DMS153 (cell line): ENCODE data around the gene TTC13.

Experiments used
- DNase-seq: peaks from one replicate; lab custom pipeline; 2025; lab: John Stamatoyannopoulos, UW

The TTC13 gene

DNA sequence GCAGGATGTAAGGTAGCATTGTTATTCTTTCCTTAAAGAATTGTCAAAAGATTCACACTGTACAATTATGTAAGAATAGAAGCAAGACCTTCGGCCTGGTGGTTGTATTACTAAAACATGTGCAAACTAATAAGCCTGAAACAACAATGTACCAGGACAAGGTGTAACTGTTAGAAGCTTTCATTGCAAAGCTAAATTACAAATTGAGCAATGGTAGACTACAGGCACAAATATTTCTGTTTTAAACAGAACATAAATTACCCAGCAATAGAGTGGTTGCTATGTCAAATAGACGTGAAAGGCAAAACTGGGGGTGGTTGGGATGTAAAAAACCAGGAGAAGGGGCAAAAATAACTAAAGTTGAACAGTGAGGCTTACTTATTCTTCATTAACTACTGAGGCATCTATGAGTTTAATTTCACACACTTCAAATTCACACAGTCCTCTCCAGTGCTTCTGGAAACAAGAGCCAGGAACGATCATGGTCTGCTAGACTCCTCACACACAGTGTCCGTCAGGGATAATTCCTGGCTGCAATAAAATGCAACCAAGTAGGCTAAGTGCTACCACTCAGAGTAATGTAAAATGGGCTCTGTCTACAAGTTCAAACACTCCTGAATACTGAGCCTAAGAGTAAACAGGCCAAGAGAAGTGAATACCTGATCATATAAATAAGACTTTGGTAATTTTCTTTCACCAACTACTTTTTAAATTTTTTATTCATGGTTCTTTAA lies 71.0 kb downstream of the TTC13 start:
- DNase-seq: no peak

DNA sequence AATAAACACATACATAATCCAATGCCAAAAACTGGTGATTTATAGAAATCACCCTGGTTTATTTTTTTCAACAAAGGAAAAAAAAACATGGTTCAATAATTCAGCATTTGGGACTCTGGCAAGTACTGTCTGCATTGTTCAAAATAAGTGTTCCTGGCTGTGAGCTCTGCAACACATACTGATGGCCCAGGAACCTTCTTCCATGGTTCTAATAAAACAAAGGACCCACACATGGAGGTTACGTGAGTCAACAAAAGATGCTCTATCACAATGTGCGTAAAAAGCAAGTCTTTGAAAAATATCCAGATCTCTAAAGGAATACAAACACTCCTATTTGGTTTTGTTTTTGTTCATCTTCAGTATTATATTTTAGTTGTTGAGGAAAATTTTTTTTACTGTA lies 72.4 kb downstream of the TTC13 start:
- DNase-seq: no peak

GRCh38 chr1:230905733-230906132 lies 72.9 kb downstream of the TTC13 start:
- DNase-seq: no peak

- DNase-seq: no peak
These were observed 76.2 kb downstream of the TTC13 start for GRCh38 chr1:230902349-230902923.

GRCh38 chr1:230901671-230902070 lies 77.0 kb downstream of the TTC13 start:
- no peak for DNase-seq

- no peak for DNase-seq
These were observed 77.7 kb downstream of the TTC13 start for GRCh38 chr1:230900984-230901383.

DNA sequence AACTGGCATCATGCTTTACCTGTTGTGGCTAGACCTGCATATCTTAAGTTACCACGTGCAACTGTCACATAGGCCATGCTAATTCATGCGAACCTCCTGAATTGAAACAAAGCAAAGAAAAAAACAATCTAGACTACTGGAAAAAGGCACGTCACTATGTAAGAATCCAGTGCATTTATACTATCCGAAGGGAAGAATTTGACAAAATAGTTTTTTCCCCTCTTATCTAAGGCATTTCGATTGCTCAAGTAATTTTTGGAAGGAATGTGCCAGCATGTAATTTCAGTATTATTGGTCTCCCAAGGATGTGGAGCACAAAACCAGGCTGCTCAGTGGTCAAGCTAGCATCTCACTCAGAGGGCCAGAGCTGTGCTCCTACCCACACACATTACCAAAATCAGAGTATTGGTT lies 78.8 kb downstream of the TTC13 start:
- no peak for DNase-seq

DNA sequence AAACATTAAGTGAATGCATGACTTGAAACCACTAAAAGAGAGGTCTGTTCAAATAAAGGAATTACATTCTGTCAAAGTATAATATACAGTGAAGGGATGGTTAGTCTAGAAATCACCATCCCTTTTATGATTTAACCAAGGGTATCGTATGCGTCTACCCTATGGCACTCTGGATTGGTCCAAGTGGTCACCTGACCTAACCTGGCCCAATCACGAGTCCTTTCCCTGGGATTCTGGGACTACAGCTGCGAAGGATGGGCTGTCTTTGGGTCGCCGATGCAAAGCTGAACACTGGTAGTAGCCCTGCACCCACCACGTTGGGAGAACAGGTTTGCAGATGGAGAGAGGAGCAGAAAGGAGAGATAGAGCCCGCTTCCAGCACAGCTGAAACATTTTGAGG lies 79.9 kb downstream of the TTC13 start:
- DNase-seq: no peak

DNA sequence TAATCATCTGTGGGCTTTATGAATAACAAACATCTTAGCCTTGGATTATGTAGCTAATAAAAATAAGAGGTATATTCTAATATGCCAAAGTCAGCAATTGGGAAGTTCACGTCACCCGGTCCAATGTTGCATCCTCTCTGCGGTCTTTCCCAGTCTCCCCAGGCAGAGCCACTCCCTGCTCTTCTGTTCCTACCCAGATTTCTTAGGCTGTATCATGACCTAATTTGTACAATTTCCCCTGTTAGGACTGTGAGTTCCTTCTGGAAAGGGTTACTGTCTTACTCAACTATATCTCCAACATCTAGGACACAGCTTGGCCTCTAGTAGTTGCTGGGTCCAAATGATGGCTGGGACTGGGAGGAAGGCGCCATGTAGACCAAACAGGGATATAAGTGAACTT lies 80.5 kb downstream of the TTC13 start:
- DNase-seq: no peak

DNA sequence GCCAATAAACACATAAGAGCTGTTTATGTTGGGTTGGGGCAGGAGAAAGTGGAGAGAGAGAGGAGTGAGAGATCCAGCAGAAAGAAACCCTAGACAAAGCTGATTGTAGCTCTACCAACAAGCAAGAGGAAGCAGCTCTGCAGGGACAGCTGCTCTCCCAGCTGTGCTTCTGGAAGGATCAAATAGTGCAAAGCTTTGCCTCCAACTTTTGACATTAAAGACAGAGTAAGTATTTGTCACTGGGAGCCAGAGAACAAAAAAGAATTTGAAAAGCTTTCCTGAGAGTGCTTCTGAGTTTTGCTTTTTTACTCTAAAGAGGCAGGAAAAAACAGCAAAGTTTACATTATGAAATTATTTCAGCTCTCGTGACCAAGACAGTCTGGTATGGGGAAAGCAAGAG lies 81.9 kb downstream of the TTC13 start:
- no peak for DNase-seq

DNA sequence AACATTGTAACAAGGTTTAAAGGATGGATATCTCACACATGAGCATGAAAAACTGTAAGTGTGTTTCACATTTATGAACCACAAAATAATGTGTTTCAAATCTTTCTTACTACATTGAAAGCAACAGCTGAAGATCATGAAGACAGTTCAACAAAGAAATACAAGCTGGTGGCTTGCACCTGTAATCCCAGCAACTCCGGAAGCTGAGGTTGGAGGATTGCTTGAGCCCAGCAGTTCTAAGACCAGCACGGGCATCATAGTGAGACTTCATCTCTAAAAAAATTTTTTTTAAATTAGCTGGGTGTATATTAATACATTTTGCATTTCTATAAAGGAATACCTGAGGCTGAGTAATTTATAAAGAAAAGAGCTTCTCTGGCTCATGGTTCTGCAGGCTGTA lies 83.2 kb downstream of the TTC13 start:
- no peak for DNase-seq

GRCh38 chr1:230894664-230895063 lies 84.0 kb downstream of the TTC13 start:
- no peak for DNase-seq

DNA sequence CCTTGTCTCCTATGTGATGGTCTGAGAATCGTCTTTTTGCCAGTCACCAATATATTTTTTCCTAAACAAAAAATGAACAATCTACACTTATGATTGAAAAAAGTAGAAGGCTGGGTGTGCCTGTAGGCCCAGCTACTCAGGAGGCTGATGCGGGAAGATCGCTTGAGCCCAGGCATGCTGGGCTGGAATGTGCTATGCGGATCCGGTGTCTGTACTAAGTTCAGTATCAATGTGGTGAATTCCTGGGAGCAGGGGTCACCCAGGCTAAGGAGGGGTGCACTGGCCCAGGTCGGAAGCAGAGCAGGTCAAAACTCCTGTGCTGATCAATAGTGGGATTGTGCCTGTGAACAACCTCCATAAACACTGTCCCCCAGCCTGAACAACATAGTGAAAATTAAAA lies 84.6 kb downstream of the TTC13 start:
- no peak for DNase-seq

- DNase-seq: no peak
These were observed 86.6 kb downstream of the TTC13 start for GRCh38 chr1:230892018-230892491.

DNA sequence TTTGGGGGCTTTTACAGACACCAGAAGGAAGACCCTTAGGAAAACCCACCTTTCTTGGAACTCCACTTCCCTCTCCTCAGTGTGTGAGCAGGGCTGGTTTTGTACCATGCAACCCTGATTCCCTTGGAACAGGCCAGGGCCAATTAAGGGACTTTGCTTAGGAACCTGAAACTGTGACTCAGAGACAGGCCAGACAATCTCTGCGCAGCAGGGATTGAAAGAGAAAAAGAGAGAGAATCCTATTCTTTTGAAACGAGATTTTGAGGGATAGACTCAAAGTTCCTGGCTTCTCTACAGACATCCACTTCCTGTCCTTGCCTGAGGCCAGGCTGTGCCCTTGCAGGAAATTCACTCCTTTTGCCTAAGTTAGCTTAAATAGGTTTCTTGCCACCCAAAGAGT lies 87.2 kb downstream of the TTC13 start:
- DNase-seq: no peak

DNA sequence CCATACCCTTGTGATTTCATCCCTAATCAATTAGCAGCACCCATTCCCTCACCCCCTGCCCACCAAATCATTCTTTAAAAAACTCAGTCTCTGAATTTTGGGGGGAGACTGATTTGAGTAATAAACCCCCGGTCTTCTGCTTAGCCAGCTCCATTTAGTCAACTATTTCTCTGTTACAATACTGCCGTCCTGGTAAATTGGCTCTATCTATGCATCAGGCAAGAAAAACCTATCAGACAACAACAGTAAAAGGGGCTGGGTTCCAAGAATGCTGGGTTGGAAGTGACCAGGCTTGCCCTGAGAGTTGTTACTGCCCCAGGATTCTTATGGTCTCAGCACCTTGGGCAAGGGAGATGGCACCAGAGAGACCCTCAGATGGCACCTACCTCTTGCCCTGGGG lies 94.0 kb downstream of the TTC13 start:
- no peak for DNase-seq

DNA sequence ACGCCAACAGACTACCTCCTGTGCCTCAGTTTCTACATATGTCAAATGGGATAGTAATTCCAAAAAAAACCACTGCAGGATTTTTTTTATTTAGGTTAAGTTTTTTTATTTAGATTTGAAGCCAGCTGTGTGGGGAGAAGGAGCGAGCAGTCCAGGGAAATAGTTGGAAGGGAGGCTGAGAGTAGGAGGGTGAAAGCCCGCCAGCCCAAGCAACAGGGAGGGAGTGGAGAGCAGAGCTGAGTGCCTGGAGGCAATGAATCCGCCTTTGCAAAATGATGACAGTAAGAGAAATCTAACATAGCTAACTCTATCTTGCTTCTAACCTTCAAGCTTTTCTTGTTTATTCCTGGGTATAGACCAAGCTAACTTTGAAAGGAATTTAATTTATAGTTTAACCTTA lies 94.7 kb downstream of the TTC13 start:
- no peak for DNase-seq

GRCh38 chr1:230879778-230880177 lies 98.9 kb downstream of the TTC13 start:
- DNase-seq: no peak

DNA sequence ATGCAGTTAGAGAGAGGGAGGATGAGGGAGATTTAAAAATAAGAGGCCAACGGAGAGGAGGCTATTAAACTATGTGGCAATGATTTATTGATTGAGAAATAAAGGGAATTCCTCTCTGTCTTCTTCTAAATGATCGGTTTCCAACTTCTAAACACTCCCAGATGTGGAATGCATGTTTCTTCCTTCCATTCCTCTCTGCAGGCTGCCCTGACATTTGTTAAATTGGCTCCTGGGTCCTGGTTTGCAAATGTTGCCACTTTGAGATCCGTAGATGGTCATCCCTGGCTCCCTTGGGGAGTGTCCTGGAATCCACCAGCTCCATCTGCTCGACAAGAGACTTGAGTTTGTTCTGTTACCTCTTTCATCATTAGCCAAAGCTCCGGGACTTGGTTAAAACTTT lies 100.1 kb downstream of the TTC13 start:
- DNase-seq: no peak

- DNase-seq: no peak
These were observed 100.6 kb downstream of the TTC13 start for GRCh38 chr1:230877924-230878590.

GRCh38 chr1:230877146-230877923 lies 101.3 kb downstream of the TTC13 start:
- DNase-seq: no peak

DNA sequence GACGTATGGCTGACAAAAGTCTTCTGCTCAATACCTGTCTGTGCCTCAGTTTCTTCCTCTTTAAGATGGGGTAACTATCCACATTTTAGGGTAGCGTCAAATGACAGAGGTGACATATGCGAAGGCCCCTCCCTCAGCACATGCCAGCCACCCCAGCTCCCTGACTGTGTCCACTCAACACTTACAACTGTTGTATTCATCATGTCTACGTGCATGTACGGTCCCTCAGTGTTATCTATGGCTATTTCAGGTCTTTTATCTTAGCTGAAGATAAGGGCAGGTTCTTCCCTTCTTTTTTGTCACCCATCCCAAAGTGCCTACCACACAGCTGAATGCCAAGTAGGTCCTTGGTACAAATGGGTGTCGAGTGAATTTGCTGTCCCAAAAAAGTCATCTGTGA lies 102.0 kb downstream of the TTC13 start:
- no peak for DNase-seq

- no peak for DNase-seq
These were observed 103.3 kb downstream of the TTC13 start for GRCh38 chr1:230875370-230875769.
